Measurements from ENCODE around the gene SOX5. TPM values are rescaled to one million over a fixed set of nuclear protein-coding genes. Genes with fewer than 3 reads are reported as not detected.

The SOX5 gene
- total and polyA plus RNA-seq, 9 of the 15 experiments (the other 6 are each of a cell fraction or from before 2014, with no cell fraction given): 8.3 to 16.5 (median 11.9) TPM

DNA sequence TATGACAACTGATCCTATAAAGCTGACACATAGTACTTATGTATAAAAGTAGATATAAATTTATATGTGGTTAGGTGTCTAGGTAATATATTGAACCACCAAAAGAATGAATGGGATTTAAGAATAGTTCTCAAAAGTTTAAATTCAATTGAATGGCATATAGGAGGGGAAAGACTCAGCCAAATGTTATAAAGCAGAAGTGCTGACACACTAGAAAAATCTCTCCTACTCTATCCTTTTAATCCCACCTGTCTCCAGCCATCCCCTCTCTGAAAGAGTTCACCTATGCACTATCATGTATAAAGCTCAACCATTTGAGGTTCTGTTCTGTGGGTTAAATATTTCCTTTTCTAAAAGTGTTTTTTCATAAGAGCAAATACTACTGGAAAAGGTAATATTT is 400.7 kb downstream of the SOX5 start:
- no TSS peak for BruUV-seq (replicated peaks)
- no peaks in the 10 kb centered on the region for H3K9me3 ChIP-seq (replicated peaks; ENCODE audit: control insufficient read depth, insufficient read depth, low read depth, low read length)
- no peak overlapping the region for H2AFZ ChIP-seq (ENCODE audit: low read depth, low read length)
- no peaks in the 10 kb centered on the region for H3K27me3 ChIP-seq (ENCODE audit: control insufficient read depth in 2 of 2, insufficient read depth in 2 of 2, low read length in 2 of 2)
- in situ Hi-C loops (cut with MboI) (no loop called here), intact Hi-C loops (cut with micrococcal nuclease) (no loop called here)
- ChIA-PET CTCF (ENCODE audit: low intra/inter-chr PET ratio) (no interaction called here), POLR2A (no interaction called here)
- H3K27ac ChIP-seq (ENCODE audit: extremely low read depth, low read depth, low read length): no peak overlapping the region
- no peak for FAIRE-seq
- no peak for ATAC-seq
- peaks cover 0 to 17% of the 10 kb centered on the region in 2 experiments; a peak in 2 of 5 replicates for H3K4me1 ChIP-seq (replicated peaks in 1 of 2; ENCODE audit: control insufficient read depth in 2 of 2, insufficient read depth in 2 of 2, low read length in 2 of 2)
- no peak overlapping the region for H3K4me3 ChIP-seq
- H3K9ac ChIP-seq (ENCODE audit: insufficient read depth in 1 of 2, low read depth in 2 of 2, low read length in 2 of 2): no peak overlapping the region
- H3K9me1 ChIP-seq (ENCODE audit: control insufficient read depth, insufficient read depth, low read length): no peaks in the 10 kb centered on the region
- peaks cover 24% of the 10 kb centered on the region for H3K36me3 ChIP-seq (ENCODE audit: control insufficient read depth, insufficient read depth, low read length)
- H3K4me2 ChIP-seq (ENCODE audit: insufficient read depth, low read length): no peak overlapping the region
- H3K79me2 ChIP-seq (ENCODE audit: control insufficient read depth, insufficient read depth, low read length): peaks cover 13% of the 10 kb centered on the region; the same call in 2 of the 3 replicates
- TF ChIP-seq KHSRP (IDR thresholded peaks at IDR 0.05) (no peak), MED1 (CRISPR knock-in tag; IDR thresholded peaks at IDR 0.05; ENCODE audit: borderline replicate concordance) (no peak), ELF2 (CRISPR knock-in tag; IDR thresholded peaks at IDR 0.05) (no peak), HMG20B (CRISPR knock-in tag; IDR thresholded peaks at IDR 0.05) (no peak), C11orf30 (IDR thresholded peaks at IDR 0.05; ENCODE audit: low read depth) (peak; percentile 20; the same call in 1 of the 2 replicates), PPARD (CRISPR knock-in tag; IDR thresholded peaks at IDR 0.05) (no peak), ZNF316 (IDR thresholded peaks at IDR 0.05) (peak; percentile 59), CHD1 (IDR thresholded peaks at IDR 0.05; ENCODE audit: low read length) (no peak), KAT8 (IDR thresholded peaks at IDR 0.05; ENCODE audit: low read depth) (no peak), SAFB2 (IDR thresholded peaks at IDR 0.05; ENCODE audit: borderline replicate concordance, low read depth, low read length, severe bottlenecking) (no peak), KLF16 (IDR thresholded peaks at IDR 0.05) (no peak)
- TF ChIP-seq, protein P1, sequence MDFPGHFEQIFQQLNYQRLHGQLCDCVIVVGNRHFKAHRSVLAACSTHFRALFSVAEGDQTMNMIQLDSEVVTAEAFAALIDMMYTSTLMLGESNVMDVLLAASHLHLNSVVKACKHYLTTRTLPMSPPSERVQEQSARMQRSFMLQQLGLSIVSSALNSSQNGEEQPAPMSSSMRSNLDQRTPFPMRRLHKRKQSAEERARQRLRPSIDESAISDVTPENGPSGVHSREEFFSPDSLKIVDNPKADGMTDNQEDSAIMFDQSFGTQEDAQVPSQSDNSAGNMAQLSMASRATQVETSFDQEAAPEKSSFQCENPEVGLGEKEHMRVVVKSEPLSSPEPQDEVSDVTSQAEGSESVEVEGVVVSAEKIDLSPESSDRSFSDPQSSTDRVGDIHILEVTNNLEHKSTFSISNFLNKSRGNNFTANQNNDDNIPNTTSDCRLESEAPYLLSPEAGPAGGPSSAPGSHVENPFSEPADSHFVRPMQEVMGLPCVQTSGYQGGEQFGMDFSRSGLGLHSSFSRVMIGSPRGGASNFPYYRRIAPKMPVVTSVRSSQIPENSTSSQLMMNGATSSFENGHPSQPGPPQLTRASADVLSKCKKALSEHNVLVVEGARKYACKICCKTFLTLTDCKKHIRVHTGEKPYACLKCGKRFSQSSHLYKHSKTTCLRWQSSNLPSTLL (IDR thresholded peaks at IDR 0.05): no peak
- TF ChIP-seq, protein P2, sequence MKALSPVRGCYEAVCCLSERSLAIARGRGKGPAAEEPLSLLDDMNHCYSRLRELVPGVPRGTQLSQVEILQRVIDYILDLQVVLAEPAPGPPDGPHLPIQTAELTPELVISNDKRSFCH (CRISPR knock-in tag; IDR thresholded peaks at IDR 0.05): no peak
- TF ChIP-seq, protein P2 (tag; IDR thresholded peaks at IDR 0.05): no peak
- TF ChIP-seq, protein P3, sequence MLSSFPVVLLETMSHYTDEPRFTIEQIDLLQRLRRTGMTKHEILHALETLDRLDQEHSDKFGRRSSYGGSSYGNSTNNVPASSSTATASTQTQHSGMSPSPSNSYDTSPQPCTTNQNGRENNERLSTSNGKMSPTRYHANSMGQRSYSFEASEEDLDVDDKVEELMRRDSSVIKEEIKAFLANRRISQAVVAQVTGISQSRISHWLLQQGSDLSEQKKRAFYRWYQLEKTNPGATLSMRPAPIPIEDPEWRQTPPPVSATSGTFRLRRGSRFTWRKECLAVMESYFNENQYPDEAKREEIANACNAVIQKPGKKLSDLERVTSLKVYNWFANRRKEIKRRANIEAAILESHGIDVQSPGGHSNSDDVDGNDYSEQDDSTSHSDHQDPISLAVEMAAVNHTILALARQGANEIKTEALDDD (IDR thresholded peaks at IDR 0.05): no peak
- TF ChIP-seq, protein P4, sequence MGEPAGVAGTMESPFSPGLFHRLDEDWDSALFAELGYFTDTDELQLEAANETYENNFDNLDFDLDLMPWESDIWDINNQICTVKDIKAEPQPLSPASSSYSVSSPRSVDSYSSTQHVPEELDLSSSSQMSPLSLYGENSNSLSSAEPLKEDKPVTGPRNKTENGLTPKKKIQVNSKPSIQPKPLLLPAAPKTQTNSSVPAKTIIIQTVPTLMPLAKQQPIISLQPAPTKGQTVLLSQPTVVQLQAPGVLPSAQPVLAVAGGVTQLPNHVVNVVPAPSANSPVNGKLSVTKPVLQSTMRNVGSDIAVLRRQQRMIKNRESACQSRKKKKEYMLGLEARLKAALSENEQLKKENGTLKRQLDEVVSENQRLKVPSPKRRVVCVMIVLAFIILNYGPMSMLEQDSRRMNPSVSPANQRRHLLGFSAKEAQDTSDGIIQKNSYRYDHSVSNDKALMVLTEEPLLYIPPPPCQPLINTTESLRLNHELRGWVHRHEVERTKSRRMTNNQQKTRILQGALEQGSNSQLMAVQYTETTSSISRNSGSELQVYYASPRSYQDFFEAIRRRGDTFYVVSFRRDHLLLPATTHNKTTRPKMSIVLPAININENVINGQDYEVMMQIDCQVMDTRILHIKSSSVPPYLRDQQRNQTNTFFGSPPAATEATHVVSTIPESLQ (CRISPR knock-in tag; IDR thresholded peaks at IDR 0.05): no peak
- H4K20me1 ChIP-seq (replicated peaks; ENCODE audit: control insufficient read depth, insufficient read depth, low read length): no peaks in the 10 kb centered on the region
- DNase-seq (ENCODE audit: extremely low read depth in 1 of 4, low spot score in 3 of 4): no peak
